HG03135 (cell line): ENCODE measurements around the gene POU3F3.

Source experiments
- ATAC-seq: cut with Tn5 transposase; IDR thresholded peaks from one replicate; pipeline ENCODE4 v1.9.1; 2021; ENCODE audit warnings: mild to moderate bottlenecking, moderate library complexity; ENCODE audit not compliant: unreplicated experiment

Gene POU3F3

DNA sequence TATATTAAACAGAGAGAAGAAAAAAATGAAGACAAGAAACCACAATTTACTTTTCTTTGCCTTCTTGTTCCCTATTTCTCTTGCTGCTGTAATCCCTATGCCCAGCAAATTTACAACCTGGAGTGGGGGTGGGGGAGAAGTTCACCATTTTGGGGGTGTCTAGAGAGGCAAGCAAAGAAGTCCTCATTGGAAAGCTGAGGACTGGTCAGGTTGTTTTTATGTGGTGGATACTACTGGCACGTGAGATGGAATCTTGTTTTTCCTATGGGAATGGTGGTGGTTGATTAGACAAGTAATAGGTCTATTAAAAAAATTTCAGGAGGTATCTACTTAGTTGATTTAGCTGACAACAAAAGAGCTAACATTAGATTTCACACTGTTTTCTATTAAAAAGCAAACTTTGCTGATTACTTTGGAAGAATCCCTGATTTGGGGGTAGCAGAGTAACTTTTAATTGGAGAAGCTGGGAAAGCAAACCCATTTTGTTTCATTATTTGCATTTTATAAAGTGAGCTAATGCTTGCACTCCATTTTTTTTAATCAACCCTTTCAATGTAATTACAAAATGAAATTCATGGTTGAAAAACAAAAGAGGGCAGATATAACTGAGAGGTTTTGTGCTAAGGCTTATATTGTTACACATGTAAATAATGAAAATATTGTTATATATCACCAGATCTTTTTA, 6.0 kb downstream of the POU3F3 start:
- ATAC-seq = no peak

DNA sequence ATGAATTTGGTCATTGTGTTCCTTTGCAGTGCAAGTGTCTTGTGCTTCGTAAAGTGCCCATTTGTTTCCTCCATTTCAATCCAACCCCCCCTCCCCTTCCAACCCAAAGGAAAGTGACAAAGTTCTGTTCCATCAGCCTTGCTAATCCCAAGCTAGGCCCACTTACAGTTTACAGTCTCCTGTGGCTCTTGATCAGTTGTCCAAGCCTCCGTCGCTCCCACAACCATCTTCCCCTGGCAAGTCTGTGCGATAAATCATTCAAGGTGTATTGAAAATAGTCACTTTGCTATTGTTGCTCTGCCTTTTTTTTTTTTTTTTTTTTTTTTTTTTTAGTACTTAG, 6.5 kb downstream of the POU3F3 start:
- ATAC-seq = no peak

DNA sequence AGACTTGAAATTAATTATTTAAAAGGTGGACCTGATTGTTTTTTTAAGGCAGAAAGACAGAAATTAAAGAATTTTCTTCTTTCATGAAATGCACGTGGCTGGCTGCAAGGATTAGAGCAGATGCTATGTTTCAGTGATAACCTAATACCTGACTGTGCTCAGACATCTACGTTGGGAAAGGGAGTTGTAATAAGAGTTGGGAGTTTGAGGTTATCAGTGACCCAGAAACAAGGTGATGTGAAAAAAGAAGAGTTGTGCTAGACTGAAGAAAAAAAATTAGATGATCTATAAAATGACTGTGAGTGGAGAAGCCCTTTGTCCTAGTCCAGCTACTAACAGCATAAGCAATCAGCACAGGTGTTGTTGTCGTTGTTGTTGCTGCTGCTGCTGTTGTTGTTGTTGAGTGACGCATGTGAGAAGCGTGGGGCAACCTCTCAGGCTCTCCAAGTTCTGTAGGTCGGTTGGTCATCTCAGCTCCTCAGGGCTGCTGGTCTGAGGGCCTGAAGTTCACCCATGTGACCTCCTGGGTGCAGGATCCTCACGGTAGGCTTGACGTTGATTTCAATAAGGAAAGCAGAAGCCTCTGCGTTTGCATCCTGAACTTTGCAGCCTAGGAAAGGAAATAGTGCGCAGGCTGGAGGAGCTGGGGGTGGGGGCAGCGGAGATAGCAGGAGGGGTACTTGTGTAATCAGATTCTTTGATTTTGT, 7.6 kb downstream of the POU3F3 start:
- no peak for ATAC-seq

DNA sequence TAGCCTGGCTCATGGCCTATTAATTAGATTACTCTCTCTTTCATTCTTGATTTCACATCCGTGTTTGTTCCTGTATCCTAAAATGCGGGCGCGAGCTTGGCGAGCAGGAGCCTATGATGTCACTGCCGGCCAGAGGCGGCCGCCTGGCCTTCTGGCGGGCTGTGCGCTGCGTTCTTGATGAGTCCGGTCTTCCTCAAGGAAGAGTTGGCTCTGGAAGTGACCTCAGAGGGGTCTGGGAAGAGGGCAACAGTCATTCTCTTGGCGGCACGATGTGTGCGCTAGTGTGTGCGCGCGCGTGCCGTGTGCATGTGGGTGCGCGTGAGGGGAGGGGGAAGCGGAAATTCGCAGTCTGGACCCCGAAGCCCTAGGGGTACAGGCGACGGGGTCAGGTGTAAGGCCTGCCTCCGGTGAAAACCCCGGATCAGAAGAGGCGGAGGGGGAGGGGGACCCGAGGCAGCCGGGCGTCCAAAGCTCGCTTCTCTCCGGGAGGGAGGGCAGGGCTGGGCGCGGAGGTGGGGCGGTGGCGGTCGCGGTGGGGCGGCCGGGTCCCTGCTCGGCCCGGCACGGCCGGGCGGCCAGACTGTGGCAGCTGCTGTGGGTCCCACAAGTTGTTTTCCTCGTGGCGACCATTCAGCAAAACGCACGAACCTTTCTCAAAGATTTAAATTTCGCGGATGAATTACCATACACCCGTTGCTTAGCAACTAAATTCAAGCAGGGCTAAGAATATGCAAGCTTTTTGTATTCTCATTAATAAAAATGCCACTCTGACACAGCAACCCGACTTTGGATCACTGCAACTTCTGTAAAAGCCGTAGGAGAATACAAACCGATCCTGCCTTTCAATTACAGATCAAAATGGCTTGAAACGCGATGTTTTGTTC, 8.4 kb downstream of the POU3F3 start:
- no peak for ATAC-seq

- no peak for ATAC-seq
Measured at GRCh38 chr2:104863146-104863467, 9.2 kb downstream of the POU3F3 start.

DNA sequence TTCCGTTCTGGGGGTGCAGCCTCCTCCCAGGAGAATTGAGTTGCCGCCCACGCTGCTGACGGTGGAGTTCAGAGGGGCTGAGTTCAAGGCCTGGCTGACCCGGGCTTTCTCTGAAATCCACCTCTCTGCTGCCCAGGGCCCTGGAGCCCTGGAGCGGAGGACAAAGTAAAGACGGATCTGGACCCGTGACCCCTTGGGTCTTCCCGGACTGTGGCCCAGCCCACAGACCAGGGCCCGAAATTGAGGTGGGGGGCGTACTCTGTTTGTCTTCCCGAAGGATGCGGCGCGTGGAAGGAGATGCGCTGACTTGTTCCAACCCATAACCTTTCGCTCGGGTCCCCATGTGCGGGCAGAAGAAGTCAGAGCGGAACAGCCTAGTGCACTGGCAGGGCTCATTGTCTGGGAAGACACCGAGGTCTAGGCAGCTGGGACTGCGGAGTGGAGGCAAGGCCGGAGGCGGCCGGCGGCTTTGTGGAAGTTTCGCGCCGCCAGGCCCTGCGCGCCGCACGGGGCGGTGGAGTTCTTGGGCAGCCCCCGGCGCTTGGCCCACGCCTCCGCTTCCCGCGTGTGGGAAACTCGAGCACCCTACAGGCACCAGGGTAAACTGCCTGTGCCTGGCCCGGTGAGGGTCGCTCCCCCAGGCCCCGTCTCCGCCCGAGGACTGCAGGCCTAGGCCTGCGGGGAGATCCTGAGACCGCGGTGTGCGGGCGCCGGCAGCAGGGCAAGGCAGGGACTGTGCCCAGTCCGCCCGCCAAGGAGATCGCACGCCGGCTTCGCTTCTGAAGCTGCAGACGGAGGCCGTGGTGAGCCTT, 9.8 kb downstream of the POU3F3 start:
- ATAC-seq = no peak

DNA sequence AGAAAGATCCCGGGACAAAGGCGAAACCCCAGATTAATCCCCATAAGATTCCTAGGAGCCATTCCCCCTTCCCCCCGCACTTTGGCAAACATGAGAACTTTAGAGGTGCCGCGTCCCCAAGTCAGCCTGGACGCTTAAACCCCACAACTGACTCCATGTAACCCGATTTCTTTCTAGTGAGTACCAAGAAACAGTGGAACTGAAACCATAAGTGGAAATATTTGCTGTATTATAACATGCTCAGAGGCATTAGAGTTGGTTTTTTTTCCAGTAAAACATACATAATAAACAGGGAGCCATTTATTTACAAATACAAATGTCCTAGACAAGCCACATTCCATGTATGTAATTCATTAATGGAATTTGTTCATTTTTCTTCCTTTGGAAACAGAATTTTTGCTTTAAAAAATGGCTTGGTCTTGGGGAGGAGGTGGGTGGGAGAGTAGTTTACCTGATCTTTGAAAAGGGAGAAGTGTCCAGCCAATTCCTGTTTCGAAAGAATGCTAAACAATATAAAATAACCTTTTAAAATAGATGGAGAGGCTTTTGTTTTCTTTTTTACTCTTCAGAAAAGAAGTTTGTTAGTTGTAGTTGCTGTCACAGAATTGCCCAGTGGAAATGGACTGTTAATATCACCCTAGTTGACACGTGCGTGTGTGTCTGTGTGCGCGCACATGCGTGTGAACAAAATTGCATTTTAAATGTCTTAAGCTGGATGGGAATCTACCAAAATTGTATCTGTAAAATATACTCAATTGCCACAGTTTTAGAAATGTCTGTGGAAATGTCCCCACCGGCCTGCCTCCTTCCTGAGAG, 10.6 kb downstream of the POU3F3 start:
- no peak for ATAC-seq

- no peak for ATAC-seq
Measured at GRCh38 chr2:104865096-104865470, 11.2 kb downstream of the POU3F3 start.

DNA sequence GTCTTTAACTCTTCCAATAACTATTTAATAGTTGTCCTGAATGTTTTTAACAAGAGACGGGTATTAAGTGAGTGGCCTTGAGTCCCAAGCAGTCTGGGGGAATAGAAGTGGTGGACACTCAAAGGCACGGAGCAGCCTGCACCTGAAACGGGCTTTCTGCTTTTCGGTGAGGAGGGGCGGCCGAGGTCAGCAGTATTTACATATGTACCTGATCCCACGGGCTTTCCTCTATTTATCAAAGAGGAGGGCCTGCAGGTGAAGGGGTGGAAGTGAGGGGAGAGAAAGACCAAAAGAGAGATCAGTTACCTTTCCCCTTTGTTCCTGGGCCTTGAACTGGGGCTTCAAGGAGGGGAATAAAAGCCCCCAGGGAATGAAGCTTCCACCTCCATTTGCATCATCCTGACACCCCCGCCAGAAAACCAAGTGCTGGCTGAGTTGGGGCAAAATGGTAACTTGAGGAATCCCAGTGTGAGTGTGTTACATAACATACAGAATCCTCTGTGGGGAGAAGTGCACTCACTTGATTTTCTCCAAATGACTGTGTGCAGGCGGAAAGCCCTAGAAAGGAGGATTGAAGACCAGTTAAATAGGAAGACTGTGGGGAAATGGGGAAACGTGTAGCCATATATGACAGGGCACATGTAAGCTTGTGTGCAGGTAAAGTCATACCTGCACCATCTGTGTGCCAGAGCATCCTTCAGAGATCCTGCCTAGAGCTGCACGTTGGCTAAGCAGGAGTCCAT, 12.4 kb downstream of the POU3F3 start:
- ATAC-seq = no peak

DNA sequence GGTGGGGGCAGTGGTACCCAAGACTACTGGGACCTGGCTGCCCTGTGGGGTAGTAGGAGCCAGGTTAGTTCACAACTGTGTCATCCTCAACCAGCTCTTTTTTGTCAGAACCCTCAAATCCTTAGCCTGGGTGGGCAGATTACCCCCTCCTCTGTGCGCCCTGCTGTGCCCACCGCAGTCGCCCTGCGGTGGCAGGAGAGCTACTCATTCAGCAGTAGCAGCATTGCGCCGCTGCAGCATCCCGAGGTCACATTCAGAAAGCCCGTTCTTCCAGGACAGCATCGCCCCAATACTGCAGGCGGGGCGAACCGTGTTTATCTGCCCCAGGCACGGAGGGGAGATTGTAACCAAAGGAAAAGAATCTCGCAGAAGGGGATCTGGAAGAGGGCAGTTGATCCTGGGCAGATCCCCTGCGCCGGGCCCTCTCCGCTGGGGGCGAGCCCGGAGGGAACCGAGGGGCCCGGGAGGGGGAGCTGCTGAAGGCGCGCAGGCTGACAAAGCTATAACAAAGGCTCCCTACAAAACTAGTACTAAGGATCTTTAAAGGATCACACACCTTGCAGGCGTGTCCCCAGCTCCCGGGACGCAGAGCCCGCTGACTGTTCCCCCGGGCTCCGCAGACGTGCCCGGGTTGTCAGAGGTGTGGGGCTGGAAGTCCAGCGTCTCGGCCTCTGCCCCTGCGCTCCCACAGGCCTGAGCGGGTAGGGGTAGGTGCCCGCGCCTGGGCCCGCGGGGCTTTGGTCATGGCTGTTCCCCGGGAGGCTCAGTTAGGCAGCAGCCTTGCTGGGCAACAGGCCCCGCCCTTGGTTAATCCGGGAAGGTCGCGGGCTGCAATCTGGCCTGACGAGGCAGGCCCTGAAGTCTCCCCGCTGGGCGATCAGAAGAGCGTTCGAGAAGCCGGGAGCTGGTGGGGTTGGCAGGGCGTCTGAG, 13.2 kb downstream of the POU3F3 start:
- no peak for ATAC-seq

DNA sequence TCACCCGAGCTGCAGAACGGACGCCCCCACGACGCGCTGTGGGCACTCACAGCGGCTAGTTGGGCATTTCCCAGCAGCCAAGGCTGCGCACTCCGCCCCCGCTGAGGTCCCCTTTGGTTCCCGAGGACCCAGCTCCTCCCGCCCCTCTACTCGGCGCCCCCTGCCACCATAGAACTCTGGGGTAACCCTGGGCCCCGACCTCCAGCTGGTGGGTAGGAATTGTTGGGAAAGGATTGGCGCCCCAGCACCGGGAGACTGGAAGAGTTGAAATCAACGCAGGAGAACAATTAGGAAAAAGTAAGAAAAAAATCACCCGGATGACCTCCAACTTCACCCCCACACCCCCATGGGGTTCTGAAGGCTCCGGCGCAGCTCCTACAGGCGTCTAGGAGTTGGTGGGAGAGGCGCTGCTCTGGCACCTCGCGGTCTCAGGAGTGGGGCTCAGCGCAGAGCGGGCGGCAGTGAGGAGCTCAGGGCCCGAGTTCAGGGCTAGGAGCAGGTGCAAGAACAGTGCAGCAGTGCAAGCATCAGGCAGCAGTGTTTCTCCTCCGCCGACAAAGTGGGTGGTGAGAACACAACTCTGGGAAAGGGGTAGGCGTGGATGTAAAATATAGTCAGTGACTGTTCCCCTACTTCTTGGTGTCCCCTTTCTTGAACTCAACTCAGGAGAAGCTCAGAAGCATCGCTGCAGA, 14.0 kb downstream of the POU3F3 start:
- no peak for ATAC-seq

- no peak for ATAC-seq
Measured at GRCh38 chr2:104868505-104868866, 14.6 kb downstream of the POU3F3 start.

GRCh38 chr2:104870100-104870975, 16.4 kb downstream of the POU3F3 start:
- no peak for ATAC-seq

DNA sequence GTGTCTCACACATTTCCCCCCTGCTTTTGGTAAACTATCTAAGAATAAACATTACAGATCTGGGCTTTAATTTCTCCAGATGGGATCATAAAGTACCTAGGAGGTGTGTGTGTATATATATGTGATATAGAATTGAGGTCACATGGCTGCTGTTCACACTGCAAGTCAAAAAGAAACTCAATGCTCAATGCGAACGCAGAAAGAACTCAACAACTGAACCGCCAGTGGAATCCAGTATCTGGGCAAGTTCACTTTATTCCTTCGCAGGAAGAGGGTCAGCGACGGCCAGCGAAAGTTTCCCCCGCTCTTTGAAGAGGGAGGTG, 17.7 kb downstream of the POU3F3 start:
- no peak for ATAC-seq

DNA sequence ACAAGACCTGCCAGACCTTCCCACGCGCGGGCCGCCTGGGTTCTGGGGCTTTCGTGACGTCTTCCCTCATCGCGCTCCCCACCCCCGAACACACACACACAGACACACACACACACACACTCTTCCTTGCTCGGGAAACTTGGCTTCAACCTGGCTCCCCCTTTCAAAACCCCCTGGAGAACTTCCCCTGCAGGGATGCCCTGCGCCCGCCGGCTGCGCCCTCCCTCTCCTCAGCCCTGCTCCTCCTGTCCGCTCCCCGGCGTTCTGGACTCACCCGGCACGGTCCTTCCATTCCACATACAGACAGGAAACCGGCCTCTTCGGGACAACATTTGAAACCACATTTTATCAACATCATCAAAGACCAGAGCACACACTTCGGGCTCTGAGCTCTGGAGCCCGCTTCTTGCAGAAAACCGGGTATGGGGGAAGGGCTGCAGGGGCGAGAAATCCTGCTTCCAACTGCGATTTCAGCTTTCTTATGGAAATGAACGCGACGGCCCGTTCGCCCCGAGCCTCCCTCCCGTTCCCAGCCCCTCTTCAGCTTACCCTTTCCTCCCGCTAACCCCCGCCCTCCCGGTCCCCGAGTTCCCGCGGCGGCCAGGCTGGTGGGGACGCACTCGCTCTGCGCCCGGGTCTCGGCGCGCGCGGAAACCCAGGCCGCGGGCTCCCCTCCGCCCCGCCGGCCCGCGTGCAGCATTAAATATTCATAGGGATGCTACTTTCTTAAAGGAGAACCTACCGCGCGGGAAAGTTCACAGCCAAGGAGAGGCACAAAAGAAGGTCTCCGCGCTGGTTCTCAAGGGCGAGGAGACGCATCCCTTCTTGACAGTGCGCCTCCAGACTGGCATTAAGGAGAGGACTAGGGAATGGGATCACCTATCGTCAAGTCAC, 18.3 kb downstream of the POU3F3 start:
- ATAC-seq = no peak
